H9 (cell line): ENCODE measurements around the gene GFI1. TPM values are rescaled to one million over a fixed set of nuclear protein-coding genes. Genes with fewer than 3 reads are reported as not detected.

Experiments used
- DNase-seq: peaks from one replicate; pipeline ENCODE4 v3.0.0-alpha.2; 2017
- H2AFZ ChIP-seq: one replicate; pipeline ENCODE4 v1.6.1; 2013; ENCODE audit warnings: mild to moderate bottlenecking, low read length, control low read depth, moderate library complexity
- H2AK5ac ChIP-seq: 2 replicates; pipeline ENCODE4 v1.6.1; 2013; ENCODE audit warnings: low read length, control low read depth, mixed read lengths; ENCODE audit not compliant: insufficient read length
- H2BK120ac ChIP-seq: one replicate; pipeline ENCODE4 v1.6.1; 2013; ENCODE audit warnings: low read depth, mild to moderate bottlenecking, low read length, control low read depth, inconsistent platforms; ENCODE audit not compliant: poor library complexity, severe bottlenecking
- H2BK12ac ChIP-seq: 2 replicates; pipeline ENCODE4 v1.6.1; 2013; ENCODE audit warnings: low read length, control low read depth, mixed read lengths, low read depth; ENCODE audit not compliant: insufficient read length
- H2BK15ac ChIP-seq: 2 replicates; pipeline ENCODE4 v1.6.1; 2013; ENCODE audit warnings: low read depth, low read length, control low read depth
- H2BK20ac ChIP-seq: one replicate; pipeline ENCODE4 v1.6.1; 2013; ENCODE audit warnings: low read depth, mild to moderate bottlenecking, low read length, control low read depth, inconsistent platforms; ENCODE audit not compliant: poor library complexity, severe bottlenecking
- H2BK5ac ChIP-seq: 2 replicates; pipeline ENCODE4 v1.6.1; 2013; ENCODE audit warnings: low read length, control low read depth, mixed read lengths; ENCODE audit not compliant: insufficient read length
- H3K14ac ChIP-seq: 2 replicates; pipeline ENCODE4 v1.6.1; 2013; ENCODE audit warnings: low read length, control low read depth; ENCODE audit not compliant: insufficient read depth
- H3K18ac ChIP-seq: 2 replicates; pipeline ENCODE4 v1.6.1; 2013; ENCODE audit warnings: low read depth, mild to moderate bottlenecking, mixed read lengths, low read length, control low read depth; ENCODE audit not compliant: insufficient read length
- H3K23ac ChIP-seq: 2 replicates; pipeline ENCODE4 v1.6.1; 2013; ENCODE audit warnings: low read length, control low read depth, mixed read lengths, low read depth; ENCODE audit not compliant: insufficient read length
- H3K23me2 ChIP-seq: 2 replicates; pipeline ENCODE4 v1.6.1; 2013; ENCODE audit warnings: low read depth, mild to moderate bottlenecking, mixed read lengths, low read length, control low read depth; ENCODE audit not compliant: insufficient read length, poor library complexity, severe bottlenecking
- H3K27ac ChIP-seq: 2 replicates; pipeline ENCODE4 v1.5.1; 2013; ENCODE audit warnings: low read length, control low read depth, mixed read lengths, low read depth; ENCODE audit not compliant: insufficient read length
- H3K27me3 ChIP-seq: 2 replicates; pipeline ENCODE4 v1.6.1; 2013; ENCODE audit warnings: low read length, control low read depth, inconsistent platforms; ENCODE audit not compliant: insufficient read depth
- H3K4ac ChIP-seq: 2 replicates; pipeline ENCODE4 v1.6.1; 2013; ENCODE audit warnings: low read depth, mild to moderate bottlenecking, control low read depth, inconsistent platforms, low read length, moderate library complexity
- H3K4me1 ChIP-seq: 2 replicates; pipeline ENCODE4 v1.6.1; 2013; ENCODE audit warnings: low read length, control low read depth, inconsistent platforms; ENCODE audit not compliant: insufficient read depth
- H3K4me2 ChIP-seq: 2 replicates; pipeline ENCODE4 v1.6.1; 2013; ENCODE audit warnings: low read length, control low read depth, mixed read lengths; ENCODE audit not compliant: insufficient read length, insufficient read depth
- H3K56ac ChIP-seq: 2 replicates; pipeline ENCODE4 v1.6.1; 2013; ENCODE audit warnings: low read depth, mild to moderate bottlenecking, mixed read lengths, low read length, control low read depth; ENCODE audit not compliant: insufficient read length
- H3K79me1 ChIP-seq: 2 replicates; pipeline ENCODE4 v1.6.1; 2013; ENCODE audit warnings: low read depth, mild to moderate bottlenecking, moderate library complexity, low read length, control low read depth, inconsistent platforms; ENCODE audit not compliant: insufficient read depth, poor library complexity, severe bottlenecking
- H3K79me2 ChIP-seq: 2 replicates; pipeline ENCODE4 v1.6.1; 2013; ENCODE audit warnings: low read length, control low read depth, inconsistent platforms; ENCODE audit not compliant: insufficient read depth
- H3K9ac ChIP-seq: 2 replicates; pipeline ENCODE4 v1.6.1; 2013; ENCODE audit warnings: low read length, control low read depth, mixed read lengths; ENCODE audit not compliant: insufficient read length; ENCODE audit errors: extremely low read depth
- H3K9me3 ChIP-seq: one replicate; pipeline ENCODE4 v1.6.1; 2013; ENCODE audit warnings: low read depth, low read length, inconsistent platforms; ENCODE audit not compliant: control insufficient read depth
- H3T11ph ChIP-seq: one replicate; pipeline ENCODE4 v1.6.1; 2013; ENCODE audit warnings: mild to moderate bottlenecking, low read length, control low read depth, inconsistent platforms
- H4K20me1 ChIP-seq: one replicate; pipeline ENCODE4 v1.6.1; 2013; ENCODE audit not compliant: control insufficient read depth, insufficient read length, insufficient read depth
- H4K5ac ChIP-seq: 2 replicates; pipeline ENCODE4 v1.6.1; 2013; ENCODE audit warnings: low read depth, mild to moderate bottlenecking, mixed read lengths, low read length, control low read depth; ENCODE audit not compliant: insufficient read length
- H4K8ac ChIP-seq: replicated peaks from 2 replicates; pipeline ENCODE4 v1.6.1; 2013; ENCODE audit warnings: low read length, control low read depth, mixed read lengths, low read depth; ENCODE audit not compliant: insufficient read length
- H4K91ac ChIP-seq: 2 replicates; pipeline ENCODE4 v1.6.1; 2013; ENCODE audit warnings: low read depth, mild to moderate bottlenecking, moderate library complexity, mixed read lengths, low read length, control low read depth; ENCODE audit not compliant: insufficient read length
- H3K27ac Mint-ChIP-seq, 3 experiments: 2 replicates in 2 of 3; 3 replicates in 1 of 3; pipeline ENCODE4 v1.8.0; 2020 to 2021; ENCODE audit warnings: mixed read lengths in 3 of 3, mild to moderate bottlenecking in 1 of 3, moderate library complexity in 1 of 3
- H3K27me3 Mint-ChIP-seq: 2 replicates; pipeline ENCODE4 v1.8.0; 2021; ENCODE audit warnings: low read depth, mild to moderate bottlenecking, moderate library complexity, mixed read lengths
- H3K36me3 Mint-ChIP-seq, 3 experiments: 2 replicates in 2 of 3; 3 replicates in 1 of 3; pipeline ENCODE4 v1.8.0; 2020 to 2021; ENCODE audit warnings: low read depth in 3 of 3, mixed read lengths in 3 of 3; ENCODE audit not compliant: insufficient read depth in 1 of 3
- H3K4me1 Mint-ChIP-seq, 2 experiments: 2 replicates each; pipeline ENCODE4 v1.8.0; 2020; ENCODE audit warnings: mixed read lengths in 2 of 2
- H3K4me3 Mint-ChIP-seq, 2 experiments: 2 replicates in 1 of 2; 3 replicates in 1 of 2; pipeline ENCODE4 v1.8.0; 2020 to 2021; ENCODE audit warnings: mild to moderate bottlenecking in 2 of 2, mixed read lengths in 2 of 2, moderate library complexity in 1 of 2
- H3K9me3 Mint-ChIP-seq, 2 experiments: 2 replicates in 1 of 2; 3 replicates in 1 of 2; pipeline ENCODE4 v1.8.0; 2020; ENCODE audit warnings: mild to moderate bottlenecking in 2 of 2, mixed read lengths in 2 of 2, moderate library complexity in 1 of 2
- CTCF ChIP-seq: fragments of 200-600 bp; sonication (generic); conservative IDR thresholded peaks from 3 replicates; pipeline ENCODE4 v1.8.0; 2021; ENCODE audit warnings: antibody characterized with exemption, mild to moderate bottlenecking
- WGBS: extraction: QIAGEN DNeasy Blood & Tissue Kit; methylation state at CpG from one replicate; pipeline ENCODE4 v1.1.7; 2013; ENCODE audit warnings: missing lambda C conversion rate, low lambda C conversion rate, mixed read lengths; ENCODE audit not compliant: insufficient read length; ENCODE audit errors: extremely low coverage; 5-methylcytosine and 5-hydroxymethylcytosine counted together
- total RNA-seq: library from RNA; stranded (reverse); gene quantifications from 2 replicates; pipeline ENCODE4 v1.2.1, GENCODE V29; 2021

GFI1 gene
- total RNA-seq, 1 experiment from 2014 or later: 0.11 TPM

DNA sequence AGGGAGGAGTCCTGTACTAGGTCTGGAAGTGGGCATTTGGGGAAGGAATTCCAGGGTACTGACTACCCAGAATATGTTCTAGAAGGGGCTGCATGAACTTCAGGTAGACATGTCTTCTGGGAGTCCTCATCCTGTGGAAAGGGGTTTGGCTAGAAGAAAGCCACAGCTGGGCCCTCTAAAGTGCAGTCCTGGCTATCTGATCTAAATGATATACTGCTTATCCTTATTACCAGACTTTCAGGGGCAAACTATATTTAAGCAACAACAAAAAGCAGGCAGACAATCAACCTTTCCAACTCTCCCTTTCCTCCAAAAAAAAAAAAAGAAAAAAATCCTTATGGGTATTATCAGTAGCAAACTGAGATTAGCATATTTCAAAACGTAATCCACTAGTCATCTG lies 29.8 kb upstream of the GFI1 start:
- Histone ChIP-seq H4K8ac (no peak overlapping the region), H3K9me3 (no peaks in the 10 kb centered on the region), H3K14ac (no peak overlapping the region), H4K20me1 (no peaks in the 10 kb centered on the region), H3K79me1 (no peaks in the 10 kb centered on the region), H2AK5ac (no peak overlapping the region), H3K23me2 (no peaks in the 10 kb centered on the region), H2BK5ac (no peak overlapping the region), H3K56ac (no peak overlapping the region), H2BK120ac (no peak overlapping the region), H3T11ph (no peak overlapping the region), H2AFZ (no peak overlapping the region), H3K79me2 (no peaks in the 10 kb centered on the region), H2BK20ac (no peak overlapping the region), H2BK15ac (no peak overlapping the region), H3K18ac (no peak overlapping the region), H4K5ac (no peak overlapping the region), H4K91ac (no peak overlapping the region), H3K9ac (no peak overlapping the region), H2BK12ac (no peak overlapping the region), H3K27me3 (no peaks in the 10 kb centered on the region), H3K27ac (no peak overlapping the region), H3K4me2 (no peak overlapping the region), H3K23ac (no peak overlapping the region), H3K4ac (no peak overlapping the region), H3K4me1 (no peaks in the 10 kb centered on the region)
- Mint-ChIP-seq H3K9me3 (no peaks in the 10 kb centered on the region), H3K4me1 (no peaks in the 10 kb centered on the region), H3K27me3 (no peaks in the 10 kb centered on the region), H3K4me3 (no peak overlapping the region), H3K27ac (peak overlapping the region in 1 of 3 experiments; percentile 24; a peak in 1 of 7 replicates), H3K36me3 (no peaks in the 10 kb centered on the region)
- TF ChIP-seq CTCF: no peak
- WGBS: no CpG with 5 or more reads among the region's 1 CpG
- DNase-seq: no peak
